HG03432 (cell line): ENCODE data around the gene NDUFA5.
"Not testable (repeated sequence)": the region's sequence is repeated elsewhere in the genome, so short reads cannot be mapped to it uniquely, and the experiment has no call there.

Experiments used
- ATAC-seq: cut with Tn5 transposase; IDR thresholded peaks from one replicate; pipeline ENCODE4 v1.9.1; 2021; ENCODE audit warnings: mild to moderate bottlenecking, moderate library complexity; ENCODE audit not compliant: unreplicated experiment

NDUFA5 gene

GRCh38 chr7:123526533-123526932 lies 31.1 kb downstream of the NDUFA5 start:
- not testable (repeated sequence) for ATAC-seq

GRCh38 chr7:123522066-123522465 lies 35.6 kb downstream of the NDUFA5 start:
- ATAC-seq: no peak

GRCh38 chr7:123505221-123505620 lies 52.4 kb downstream of the NDUFA5 start:
- ATAC-seq: no peak

- ATAC-seq: no peak
These were observed 55.4 kb downstream of the NDUFA5 start for GRCh38 chr7:123502201-123502600.

GRCh38 chr7:123500878-123501489 lies 56.6 kb downstream of the NDUFA5 start:
- ATAC-seq: no peak

GRCh38 chr7:123499211-123499970 lies 58.2 kb downstream of the NDUFA5 start:
- no peak for ATAC-seq

GRCh38 chr7:123498601-123499000 lies 59.0 kb downstream of the NDUFA5 start:
- no peak for ATAC-seq

GRCh38 chr7:123498031-123498430 lies 59.6 kb downstream of the NDUFA5 start:
- ATAC-seq: no peak

GRCh38 chr7:123494193-123494796 lies 63.3 kb downstream of the NDUFA5 start:
- ATAC-seq: peak; percentile 62

GRCh38 chr7:123492485-123492884 lies 65.1 kb downstream of the NDUFA5 start:
- ATAC-seq: peak; percentile 80
